ENCODE data around the gene DZIP3. TPM values are rescaled to one million over a fixed set of nuclear protein-coding genes. Genes with fewer than 3 reads are reported as not detected.

The DZIP3 gene
- total RNA-seq, 1 experiment from 2014 or later: 25.3 TPM

DNA sequence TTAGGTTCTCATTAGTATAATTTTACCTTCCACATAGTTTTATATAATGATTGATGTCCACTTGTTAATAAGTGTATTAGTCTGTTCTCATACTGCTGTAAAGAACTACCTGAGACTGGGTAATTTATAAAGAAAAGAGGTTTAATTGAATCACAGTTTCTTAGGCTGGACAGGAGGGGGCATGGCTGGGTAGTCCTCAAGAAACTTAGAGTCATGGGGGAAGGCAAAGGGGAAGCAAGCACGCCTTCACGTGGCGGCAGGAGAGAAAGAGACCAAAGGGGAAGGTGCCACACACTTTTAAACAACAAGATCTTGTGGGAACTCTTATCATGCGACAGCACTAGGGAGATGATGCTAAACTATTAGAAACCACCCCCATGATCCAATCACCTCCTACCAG is 19.2 kb downstream of the DZIP3 start (continued):
- TF ChIP-seq, protein P1, sequence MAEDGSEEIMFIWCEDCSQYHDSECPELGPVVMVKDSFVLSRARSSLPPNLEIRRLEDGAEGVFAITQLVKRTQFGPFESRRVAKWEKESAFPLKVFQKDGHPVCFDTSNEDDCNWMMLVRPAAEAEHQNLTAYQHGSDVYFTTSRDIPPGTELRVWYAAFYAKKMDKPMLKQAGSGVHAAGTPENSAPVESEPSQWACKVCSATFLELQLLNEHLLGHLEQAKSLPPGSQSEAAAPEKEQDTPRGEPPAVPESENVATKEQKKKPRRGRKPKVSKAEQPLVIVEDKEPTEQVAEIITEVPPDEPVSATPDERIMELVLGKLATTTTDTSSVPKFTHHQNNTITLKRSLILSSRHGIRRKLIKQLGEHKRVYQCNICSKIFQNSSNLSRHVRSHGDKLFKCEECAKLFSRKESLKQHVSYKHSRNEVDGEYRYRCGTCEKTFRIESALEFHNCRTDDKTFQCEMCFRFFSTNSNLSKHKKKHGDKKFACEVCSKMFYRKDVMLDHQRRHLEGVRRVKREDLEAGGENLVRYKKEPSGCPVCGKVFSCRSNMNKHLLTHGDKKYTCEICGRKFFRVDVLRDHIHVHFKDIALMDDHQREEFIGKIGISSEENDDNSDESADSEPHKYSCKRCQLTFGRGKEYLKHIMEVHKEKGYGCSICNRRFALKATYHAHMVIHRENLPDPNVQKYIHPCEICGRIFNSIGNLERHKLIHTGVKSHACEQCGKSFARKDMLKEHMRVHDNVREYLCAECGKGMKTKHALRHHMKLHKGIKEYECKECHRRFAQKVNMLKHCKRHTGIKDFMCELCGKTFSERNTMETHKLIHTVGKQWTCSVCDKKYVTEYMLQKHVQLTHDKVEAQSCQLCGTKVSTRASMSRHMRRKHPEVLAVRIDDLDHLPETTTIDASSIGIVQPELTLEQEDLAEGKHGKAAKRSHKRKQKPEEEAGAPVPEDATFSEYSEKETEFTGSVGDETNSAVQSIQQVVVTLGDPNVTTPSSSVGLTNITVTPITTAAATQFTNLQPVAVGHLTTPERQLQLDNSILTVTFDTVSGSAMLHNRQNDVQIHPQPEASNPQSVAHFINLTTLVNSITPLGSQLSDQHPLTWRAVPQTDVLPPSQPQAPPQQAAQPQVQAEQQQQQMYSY (CRISPR knock-in tag; IDR thresholded peaks at IDR 0.05): no peak
- TF ChIP-seq, protein P2, sequence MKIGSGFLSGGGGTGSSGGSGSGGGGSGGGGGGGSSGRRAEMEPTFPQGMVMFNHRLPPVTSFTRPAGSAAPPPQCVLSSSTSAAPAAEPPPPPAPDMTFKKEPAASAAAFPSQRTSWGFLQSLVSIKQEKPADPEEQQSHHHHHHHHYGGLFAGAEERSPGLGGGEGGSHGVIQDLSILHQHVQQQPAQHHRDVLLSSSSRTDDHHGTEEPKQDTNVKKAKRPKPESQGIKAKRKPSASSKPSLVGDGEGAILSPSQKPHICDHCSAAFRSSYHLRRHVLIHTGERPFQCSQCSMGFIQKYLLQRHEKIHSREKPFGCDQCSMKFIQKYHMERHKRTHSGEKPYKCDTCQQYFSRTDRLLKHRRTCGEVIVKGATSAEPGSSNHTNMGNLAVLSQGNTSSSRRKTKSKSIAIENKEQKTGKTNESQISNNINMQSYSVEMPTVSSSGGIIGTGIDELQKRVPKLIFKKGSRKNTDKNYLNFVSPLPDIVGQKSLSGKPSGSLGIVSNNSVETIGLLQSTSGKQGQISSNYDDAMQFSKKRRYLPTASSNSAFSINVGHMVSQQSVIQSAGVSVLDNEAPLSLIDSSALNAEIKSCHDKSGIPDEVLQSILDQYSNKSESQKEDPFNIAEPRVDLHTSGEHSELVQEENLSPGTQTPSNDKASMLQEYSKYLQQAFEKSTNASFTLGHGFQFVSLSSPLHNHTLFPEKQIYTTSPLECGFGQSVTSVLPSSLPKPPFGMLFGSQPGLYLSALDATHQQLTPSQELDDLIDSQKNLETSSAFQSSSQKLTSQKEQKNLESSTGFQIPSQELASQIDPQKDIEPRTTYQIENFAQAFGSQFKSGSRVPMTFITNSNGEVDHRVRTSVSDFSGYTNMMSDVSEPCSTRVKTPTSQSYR (CRISPR knock-in tag; IDR thresholded peaks at IDR 0.05): no peak
- TF ChIP-seq GABPB1 (CRISPR knock-in tag; IDR thresholded peaks at IDR 0.05) (no peak), TEAD1 (CRISPR knock-in tag; IDR thresholded peaks at IDR 0.05) (no peak), HMGA2 (CRISPR knock-in tag; IDR thresholded peaks at IDR 0.05) (no peak)
- TF ChIP-seq, protein P3, sequence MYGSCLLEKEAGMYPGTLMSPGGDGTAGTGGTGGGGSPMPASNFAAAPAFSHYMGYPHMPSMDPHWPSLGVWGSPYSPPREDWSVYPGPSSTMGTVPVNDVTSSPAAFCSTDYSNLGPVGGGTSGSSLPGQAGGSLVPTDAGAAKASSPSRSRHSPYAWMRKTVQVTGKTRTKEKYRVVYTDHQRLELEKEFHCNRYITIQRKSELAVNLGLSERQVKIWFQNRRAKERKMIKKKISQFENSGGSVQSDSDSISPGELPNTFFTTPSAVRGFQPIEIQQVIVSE (CRISPR knock-in tag; IDR thresholded peaks at IDR 0.05; ENCODE audit: borderline replicate concordance): no peak
- TF ChIP-seq, protein P4, sequence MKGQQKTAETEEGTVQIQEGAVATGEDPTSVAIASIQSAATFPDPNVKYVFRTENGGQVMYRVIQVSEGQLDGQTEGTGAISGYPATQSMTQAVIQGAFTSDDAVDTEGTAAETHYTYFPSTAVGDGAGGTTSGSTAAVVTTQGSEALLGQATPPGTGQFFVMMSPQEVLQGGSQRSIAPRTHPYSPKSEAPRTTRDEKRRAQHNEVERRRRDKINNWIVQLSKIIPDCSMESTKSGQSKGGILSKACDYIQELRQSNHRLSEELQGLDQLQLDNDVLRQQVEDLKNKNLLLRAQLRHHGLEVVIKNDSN (CRISPR knock-in tag; IDR thresholded peaks at IDR 0.05): no peak
- TF ChIP-seq, protein P5, sequence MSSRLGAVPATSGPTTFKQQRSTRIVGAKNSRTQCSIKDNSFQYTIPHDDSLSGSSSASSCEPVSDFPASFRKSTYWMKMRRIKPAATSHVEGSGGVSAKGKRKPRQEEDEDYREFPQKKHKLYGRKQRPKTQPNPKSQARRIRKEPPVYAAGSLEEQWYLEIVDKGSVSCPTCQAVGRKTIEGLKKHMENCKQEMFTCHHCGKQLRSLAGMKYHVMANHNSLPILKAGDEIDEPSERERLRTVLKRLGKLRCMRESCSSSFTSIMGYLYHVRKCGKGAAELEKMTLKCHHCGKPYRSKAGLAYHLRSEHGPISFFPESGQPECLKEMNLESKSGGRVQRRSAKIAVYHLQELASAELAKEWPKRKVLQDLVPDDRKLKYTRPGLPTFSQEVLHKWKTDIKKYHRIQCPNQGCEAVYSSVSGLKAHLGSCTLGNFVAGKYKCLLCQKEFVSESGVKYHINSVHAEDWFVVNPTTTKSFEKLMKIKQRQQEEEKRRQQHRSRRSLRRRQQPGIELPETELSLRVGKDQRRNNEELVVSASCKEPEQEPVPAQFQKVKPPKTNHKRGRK (CRISPR knock-in tag; IDR thresholded peaks at IDR 0.05; ENCODE audit: borderline replicate concordance): no peak

DNA sequence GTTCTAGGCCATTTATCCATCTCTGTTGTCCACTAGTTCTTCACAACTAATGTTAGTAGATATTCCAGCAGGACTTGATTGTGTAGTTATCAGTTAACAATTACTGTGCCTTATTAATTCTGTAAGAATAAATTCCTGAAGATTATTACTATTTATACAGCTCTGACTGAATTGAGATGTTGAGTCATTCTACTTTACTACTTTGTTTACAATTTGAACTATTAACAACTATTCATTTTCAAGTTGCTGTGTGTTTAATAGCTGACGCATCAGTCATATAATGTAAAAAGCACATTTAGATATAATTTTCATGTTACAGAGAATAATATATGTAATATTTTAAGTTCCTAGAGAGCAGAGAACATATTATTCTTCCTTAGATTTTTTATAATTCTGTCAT is 21.1 kb downstream of the DZIP3 start:
- Mint-ChIP-seq H3K4me3 (no peak overlapping the region), H3K9me3 (no peaks in the 10 kb centered on the region), H3K27ac (no peak overlapping the region), H3K36me3 (peaks cover 3% of the 10 kb centered on the region; the same call in 1 of the 2 replicates), H3K27me3 (ENCODE audit: low read depth) (no peaks in the 10 kb centered on the region), H3K4me1 (peaks cover 13% of the 10 kb centered on the region)
- ATAC-seq (no peak), DNase-seq (ENCODE audit: low spot score) (no peak)
- ChIA-PET CTCF (no interaction called here), POLR2A (no interaction called here)
- TF ChIP-seq, protein P4 (CRISPR knock-in tag; IDR thresholded peaks at IDR 0.05): no peak
- TF ChIP-seq, protein P2 (CRISPR knock-in tag; IDR thresholded peaks at IDR 0.05): no peak
- no peak for TF ChIP-seq SMAD4 (CRISPR knock-in tag; IDR thresholded peaks at IDR 0.05)
- no peak for TF ChIP-seq SOX15 (CRISPR knock-in tag; IDR thresholded peaks at IDR 0.05)

Measured in WTC11 (cell line).